ENCODE measurements around the gene TAF1C.

GRCh38 chr16:84218956-84219355 lies 32.1 kb upstream of the TAF1C start:
- TF ChIP-seq CTCF (conservative IDR thresholded peaks at IDR 0.05; ENCODE audit: low read depth, low read length): no peak
- TF ChIP-seq POLR2A (IDR thresholded peaks at IDR 0.05; ENCODE audit: low read depth, low read length): no peak
- TF ChIP-seq ELK1 (IDR thresholded peaks at IDR 0.05; ENCODE audit: borderline replicate concordance, low read depth, low read length): no peak
- no peak for TF ChIP-seq CEBPB (IDR thresholded peaks at IDR 0.05; ENCODE audit: low read depth, low read length)
- no peak for TF ChIP-seq MXI1 (IDR thresholded peaks at IDR 0.05; ENCODE audit: borderline replicate concordance, low read depth, low read length)
- no peak for TF ChIP-seq SMC3 (IDR thresholded peaks at IDR 0.05; ENCODE audit: low read depth, low read length)
- TF ChIP-seq RAD21 (IDR thresholded peaks at IDR 0.05; ENCODE audit: low read length): no peak
- TF ChIP-seq RCOR1 (IDR thresholded peaks at IDR 0.05; ENCODE audit: insufficient replicate concordance, low read length): no peak
- no peak for TF ChIP-seq BHLHE40 (IDR thresholded peaks at IDR 0.05; ENCODE audit: low read depth, low read length)
